ENCODE measurements around the gene MEIOC. TPM values are rescaled to one million over a fixed set of nuclear protein-coding genes. Genes with fewer than 3 reads are reported as not detected.

MEIOC gene
- total RNA-seq, 1 donor from 2014 or later: 0.61 TPM

DNA sequence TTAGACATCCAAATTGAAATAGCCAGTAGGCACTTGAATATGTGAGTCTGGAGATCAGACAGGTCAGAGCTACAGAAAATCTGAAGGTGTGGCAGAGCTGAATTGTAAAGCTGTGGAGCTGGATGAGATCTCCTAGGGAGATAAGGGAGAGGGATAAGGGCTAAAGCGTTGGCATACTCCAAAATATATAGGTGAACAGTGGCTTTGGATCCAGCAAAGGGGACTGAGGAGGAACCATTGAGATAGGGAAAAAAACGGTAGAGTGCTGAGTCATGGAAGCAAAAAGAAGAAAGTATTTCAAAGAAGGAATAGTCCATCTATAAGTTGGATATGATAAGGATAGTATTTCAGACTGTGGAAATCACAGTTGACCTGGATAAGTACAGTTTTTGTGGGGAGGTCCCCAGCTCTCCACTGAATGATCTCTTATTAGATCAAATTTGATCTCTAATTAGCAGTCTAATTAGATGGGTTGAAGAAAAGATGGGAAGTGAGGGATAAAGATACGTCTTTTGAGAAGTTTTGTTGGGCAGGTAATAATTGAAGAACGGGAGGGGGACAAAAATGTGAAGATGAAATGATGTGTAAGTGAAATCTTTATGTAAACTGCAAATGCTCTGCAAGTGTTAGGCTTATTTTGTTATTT, 51.6 kb downstream of the MEIOC start:
- intact Hi-C loops (cut with micrococcal nuclease): loop anchor here (1.0 to 5.0 kb wide), 2 partner anchors 19 to 189 kb away; partner anchors contain the start of genes CCDC43 and EFTUD2

GRCh38 chr17:44708401-44709263, 52.4 kb downstream of the MEIOC start, which contains the start of gene DBF4B:
TSS of gene DBF4B (plus strand) at chr17:44708665. CDS start at chr17:44708821, 156 bp downstream.
- intact Hi-C loops (cut with micrococcal nuclease): loop anchor here (1.0 to 5.0 kb wide), 2 partner anchors 19 to 189 kb away; partner anchors contain the start of genes CCDC43 and EFTUD2

DNA sequence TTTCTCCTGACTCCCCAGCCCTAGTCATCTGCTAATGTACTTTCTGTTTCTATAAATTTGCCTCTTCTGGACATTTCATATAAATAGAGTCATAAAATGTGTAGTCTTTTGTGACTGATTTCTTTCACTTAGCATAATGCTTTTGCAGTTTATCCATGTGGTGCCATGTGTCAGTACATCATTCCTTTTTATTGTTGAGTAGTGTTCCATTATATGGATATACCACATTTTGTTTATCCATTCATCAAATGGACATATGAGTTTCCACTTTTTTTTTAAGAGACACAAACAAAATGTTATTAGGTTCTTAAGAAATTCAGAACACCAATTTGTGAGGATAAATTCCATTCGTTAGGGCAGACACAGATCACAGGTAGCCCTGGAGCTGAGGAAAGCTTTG, 63.2 kb downstream of the MEIOC start:
- intact Hi-C loops (cut with micrococcal nuclease): no loop called here

GRCh38 chr17:44722254-44722653, 66.0 kb downstream of the MEIOC start:
- intact Hi-C loops (cut with micrococcal nuclease): no loop called here

Other genes starting within 250 kb of the MEIOC start
- 43.7 and 49.2 TPM in 2 replicates for gene GPATCH8, start 153.1 kb upstream of the MEIOC start, total RNA-seq
- 0.30 and 0.52 TPM in 2 replicates for gene FZD2, start 99.0 kb upstream of the MEIOC start, total RNA-seq
- gene CCDC43, start 33.3 kb downstream of the MEIOC start, total RNA-seq: 28.2 and 29.4 TPM in 2 replicates
- 26.1 and 27.4 TPM in 2 replicates for gene DBF4B, start 52.2 kb downstream of the MEIOC start, total RNA-seq
- gene ADAM11, start 102.5 kb downstream of the MEIOC start, total RNA-seq: 0.09 and 0.25 TPM in 2 replicates
- gene GJC1, start 173.8 kb downstream of the MEIOC start, total RNA-seq: 2.1 and 2.2 TPM in 2 replicates
- gene HIGD1B, start 191.4 kb downstream of the MEIOC start, total RNA-seq: not detected in 2 replicates
- gene EFTUD2, start 243.0 kb downstream of the MEIOC start, total RNA-seq: 147 and 159 TPM in 2 replicates

Data from T-helper 2 cell treated with Interferon-gamma antibody and Interleukin-4, amounts not matched to agents 100 ng/mL and 5 ng/mL, for 36 hours (primary cell).